ENCODE results near the gene CD40.
A peak's percentile ranks its signal among the peaks of the same experiment; 100 is the strongest.

The CD40 gene

GRCh38 chr20:46142124-46142523 is 24.0 kb downstream of the CD40 start:
- no peak for DNase-seq

GRCh38 chr20:46144432-46145025 is 26.4 kb downstream of the CD40 start:
- DNase-seq, result no peak

GRCh38 chr20:46145713-46146112 is 27.6 kb downstream of the CD40 start:
- no peak for DNase-seq

- no peak for DNase-seq
Measured at GRCh38 chr20:46148313-46149208, 30.4 kb downstream of the CD40 start.

- DNase-seq, result peak in 22 of 51 donors; percentile 5 to 51 (median 17)
Measured at GRCh38 chr20:46150943-46151342, 32.8 kb downstream of the CD40 start.

- DNase-seq, result no peak
Measured at GRCh38 chr20:46151936-46152335, 33.8 kb downstream of the CD40 start.

- DNase-seq, result no peak
Measured at GRCh38 chr20:46152824-46153586, 34.9 kb downstream of the CD40 start.

GRCh38 chr20:46154305-46154704 is 36.2 kb downstream of the CD40 start:
- DNase-seq, result no peak

- DNase-seq, result no peak
Measured at GRCh38 chr20:46154796-46155195, 36.7 kb downstream of the CD40 start.

GRCh38 chr20:46156065-46156464 is 38.0 kb downstream of the CD40 start:
- no peak for DNase-seq

GRCh38 chr20:46157076-46157592 is 39.0 kb downstream of the CD40 start:
- DNase-seq, result no peak

GRCh38 chr20:46157625-46158024 is 39.5 kb downstream of the CD40 start:
- peak in 1 of 51 donors; percentile 6 for DNase-seq

- no peak for DNase-seq
Measured at GRCh38 chr20:46158476-46158987, 40.4 kb downstream of the CD40 start.

GRCh38 chr20:46159101-46159897 is 41.2 kb downstream of the CD40 start:
- DNase-seq, result no peak

- DNase-seq, result no peak
Measured at GRCh38 chr20:46160661-46161060, 42.5 kb downstream of the CD40 start.

GRCh38 chr20:46161921-46162320 is 43.8 kb downstream of the CD40 start:
- no peak for DNase-seq

- DNase-seq, result no peak
Measured at GRCh38 chr20:46164254-46164653, 46.1 kb downstream of the CD40 start.

- DNase-seq, result no peak
Measured at GRCh38 chr20:46167080-46167479, 49.0 kb downstream of the CD40 start.

- DNase-seq, result no peak
Measured at GRCh38 chr20:46168438-46168837, 50.3 kb downstream of the CD40 start.

GRCh38 chr20:46169245-46170171 is 51.4 kb downstream of the CD40 start:
- DNase-seq, result no peak
